Epithelial cell of esophagus (primary cell): ENCODE measurements around the gene CALY.
"Not testable (repeated sequence)": the region's sequence is repeated elsewhere in the genome, so short reads cannot be mapped to it uniquely, and the experiment has no call there.

ENCODE experiments used
- DNase-seq: peaks from one replicate; pipeline ENCODE4 v3.0.0; 2010; ENCODE audit warnings: low read depth
- H3K4me3 ChIP-seq: 2 replicates; pipeline ENCODE4 v1.5.1; 2011; ENCODE audit warnings: mild to moderate bottlenecking, low read length, control low read depth
- TF ChIP-seq, protein P1 (sequence below): IDR thresholded peaks from 2 replicates; pipeline ENCODE4 v1.5.1; 2011; ENCODE audit warnings: low read depth, mild to moderate bottlenecking, low read length, control low read depth, inconsistent platforms; ENCODE audit not compliant: insufficient read depth; ENCODE audit errors: missing control alignments

Gene CALY

DNA sequence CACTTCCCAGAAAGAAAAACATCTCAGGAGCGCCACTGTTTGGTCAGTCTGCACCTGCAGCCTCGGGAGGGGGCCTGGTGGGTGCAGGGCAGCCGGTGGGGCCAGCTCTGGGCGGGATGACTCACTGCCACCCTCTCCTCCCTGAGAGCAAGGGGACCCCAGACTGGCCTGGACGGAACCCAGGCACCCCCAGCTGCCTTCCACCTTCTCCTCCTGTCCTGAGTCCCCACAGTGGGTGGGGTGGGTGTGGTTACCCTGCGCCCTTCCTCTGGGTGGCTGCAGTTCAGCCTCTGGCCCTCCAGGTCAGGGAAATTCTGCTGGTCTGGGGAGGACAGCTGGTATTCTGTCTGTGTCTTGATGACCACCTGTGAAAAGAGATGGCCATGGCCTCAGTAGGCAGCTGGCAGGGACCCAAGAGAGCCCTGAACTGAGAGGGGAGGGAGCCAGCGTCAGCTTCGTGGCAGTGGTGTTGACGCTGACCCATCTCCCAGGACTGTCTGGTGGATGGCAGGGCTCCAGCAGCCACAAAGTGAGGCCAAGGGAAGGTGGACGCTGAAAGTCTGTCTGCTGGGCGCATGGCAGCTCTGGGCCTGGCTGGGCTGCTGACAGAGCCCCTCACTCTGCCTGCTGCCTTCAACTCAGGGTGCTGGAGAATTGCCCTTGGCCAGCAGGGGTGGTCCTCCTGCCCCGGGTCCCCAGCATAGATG is 8.9 kb downstream of the CALY start:
- H3K4me3 ChIP-seq = no peak overlapping the region
- TF ChIP-seq, protein P1, sequence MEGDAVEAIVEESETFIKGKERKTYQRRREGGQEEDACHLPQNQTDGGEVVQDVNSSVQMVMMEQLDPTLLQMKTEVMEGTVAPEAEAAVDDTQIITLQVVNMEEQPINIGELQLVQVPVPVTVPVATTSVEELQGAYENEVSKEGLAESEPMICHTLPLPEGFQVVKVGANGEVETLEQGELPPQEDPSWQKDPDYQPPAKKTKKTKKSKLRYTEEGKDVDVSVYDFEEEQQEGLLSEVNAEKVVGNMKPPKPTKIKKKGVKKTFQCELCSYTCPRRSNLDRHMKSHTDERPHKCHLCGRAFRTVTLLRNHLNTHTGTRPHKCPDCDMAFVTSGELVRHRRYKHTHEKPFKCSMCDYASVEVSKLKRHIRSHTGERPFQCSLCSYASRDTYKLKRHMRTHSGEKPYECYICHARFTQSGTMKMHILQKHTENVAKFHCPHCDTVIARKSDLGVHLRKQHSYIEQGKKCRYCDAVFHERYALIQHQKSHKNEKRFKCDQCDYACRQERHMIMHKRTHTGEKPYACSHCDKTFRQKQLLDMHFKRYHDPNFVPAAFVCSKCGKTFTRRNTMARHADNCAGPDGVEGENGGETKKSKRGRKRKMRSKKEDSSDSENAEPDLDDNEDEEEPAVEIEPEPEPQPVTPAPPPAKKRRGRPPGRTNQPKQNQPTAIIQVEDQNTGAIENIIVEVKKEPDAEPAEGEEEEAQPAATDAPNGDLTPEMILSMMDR = no peak
- DNase-seq = no peak

DNA sequence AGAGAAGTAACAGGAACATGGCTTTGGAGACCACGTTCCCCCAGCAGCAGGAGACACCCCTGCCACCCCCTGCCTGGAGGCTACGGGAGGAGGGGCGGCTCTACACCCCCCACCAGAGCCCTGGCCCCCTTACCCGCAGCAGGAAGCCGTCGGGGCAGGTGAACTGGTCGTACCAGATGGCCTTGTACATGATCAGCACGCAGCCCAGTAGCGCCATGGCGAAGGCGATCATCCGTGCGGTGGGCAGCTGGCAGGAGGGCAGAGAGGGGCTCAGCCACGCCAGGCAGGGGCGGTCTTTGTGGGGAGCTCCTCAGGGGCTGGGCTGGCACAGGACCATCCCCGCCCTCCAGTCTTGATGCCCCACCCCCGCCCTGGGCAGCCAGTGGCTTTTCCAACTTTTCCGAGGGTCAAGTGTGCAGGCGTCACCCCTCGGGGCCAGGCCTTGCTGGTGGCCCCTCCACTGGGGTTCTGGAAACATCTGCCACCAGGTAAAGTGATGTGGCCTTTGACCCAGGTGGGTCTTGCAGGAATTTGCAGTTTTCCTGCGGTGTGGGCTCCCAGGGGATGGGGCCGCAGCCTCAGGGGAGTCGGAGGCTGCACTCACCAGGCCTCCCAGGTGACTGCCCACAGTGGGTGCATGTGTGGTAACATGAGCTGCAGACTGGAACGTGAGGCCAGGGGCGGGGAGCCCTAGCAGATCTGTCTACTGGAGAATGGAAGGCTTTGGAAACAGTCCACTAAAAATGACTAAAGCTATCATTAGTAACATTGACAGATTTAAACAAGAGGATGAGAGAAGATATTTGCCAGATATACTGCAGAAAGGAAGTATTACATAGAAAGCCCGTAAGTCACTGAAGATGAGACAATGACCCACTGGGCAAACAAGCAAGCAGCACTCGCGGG is 9.7 kb downstream of the CALY start:
- TF ChIP-seq, protein P1 = no peak
- no peak for DNase-seq
- no peak overlapping the region for H3K4me3 ChIP-seq

DNA sequence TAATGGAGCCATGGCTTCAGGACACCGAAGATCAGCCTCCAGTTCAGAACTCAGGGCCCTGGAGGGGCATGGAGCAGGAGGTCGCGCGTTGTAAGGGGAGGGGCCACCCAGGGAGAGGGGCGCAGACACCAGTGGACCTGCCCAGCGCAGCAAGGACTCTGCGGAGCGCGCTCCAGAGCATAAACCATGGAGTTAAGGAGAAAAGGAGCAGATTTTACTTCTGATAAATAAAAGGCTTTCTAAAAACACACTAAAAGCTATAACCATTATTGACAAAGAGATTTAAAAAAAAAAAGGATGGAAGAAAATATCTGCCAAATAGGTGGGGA is 10.5 kb downstream of the CALY start:
- no peak for DNase-seq
- no peak overlapping the region for H3K4me3 ChIP-seq
- TF ChIP-seq, protein P1 = no peak

DNA sequence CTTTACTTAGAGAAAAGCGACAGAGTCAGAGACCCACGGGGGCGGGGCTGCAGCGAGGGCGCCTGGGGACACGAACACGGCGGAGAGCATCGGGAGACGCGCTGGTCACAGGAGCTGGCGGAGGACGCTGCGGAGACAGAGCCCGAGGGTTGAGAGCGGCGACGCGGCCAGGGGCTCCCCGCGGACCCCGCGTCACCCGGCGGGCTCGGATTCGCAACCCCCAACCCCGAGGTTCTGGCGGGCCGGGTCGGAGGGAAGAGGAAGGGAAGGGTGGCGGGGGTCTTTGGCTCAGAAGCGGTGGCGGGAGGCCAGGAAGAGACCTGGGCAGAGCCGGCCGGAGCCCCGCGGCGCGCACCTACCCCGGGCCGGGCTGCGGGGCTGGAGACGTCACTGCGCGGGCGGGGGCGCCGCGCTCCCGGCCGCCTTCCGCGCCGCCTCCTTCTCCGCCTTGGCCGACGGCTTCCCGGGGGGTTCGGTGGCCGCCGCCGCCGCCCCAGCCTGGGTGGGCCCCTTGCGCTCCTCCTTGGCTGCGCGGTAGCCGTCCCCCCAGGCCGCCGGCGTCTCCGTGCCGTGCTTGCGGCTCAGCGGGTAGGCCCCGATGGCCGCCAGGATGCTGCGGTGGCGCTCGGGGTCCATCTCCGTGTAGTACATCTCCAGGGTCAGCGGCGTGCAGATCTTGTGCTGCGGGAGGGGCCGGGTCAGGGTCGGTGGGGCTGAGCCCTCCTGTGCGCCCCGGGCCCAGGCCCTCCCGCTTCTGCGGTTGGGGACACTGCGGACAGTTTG is 11.1 kb downstream of the CALY start:
- no peak for DNase-seq
- H3K4me3 ChIP-seq = peak overlapping the region; percentile 24
- TF ChIP-seq, protein P1 = no peak

DNA sequence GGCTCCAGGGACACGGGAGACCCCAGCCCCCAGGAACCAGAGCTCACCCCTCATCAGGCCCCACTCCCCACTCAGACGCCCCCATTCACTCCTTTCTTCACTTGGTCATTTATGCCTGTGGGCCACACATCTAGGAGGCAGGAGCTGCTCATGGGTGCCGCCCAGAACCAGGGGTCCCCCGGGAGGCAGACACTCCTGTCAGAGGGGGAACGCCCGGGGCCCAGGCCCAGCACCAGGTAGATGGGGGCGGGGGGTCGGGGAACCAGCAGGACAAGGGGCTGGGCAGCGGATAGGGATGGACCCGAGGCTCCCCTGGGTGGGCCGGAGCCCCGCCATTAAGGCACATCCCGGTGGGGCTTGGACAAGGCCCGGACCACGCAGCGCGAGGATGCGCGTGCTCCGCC is 11.8 kb downstream of the CALY start:
- TF ChIP-seq, protein P1 = no peak
- DNase-seq = no peak
- H3K4me3 ChIP-seq = no peak overlapping the region

DNA sequence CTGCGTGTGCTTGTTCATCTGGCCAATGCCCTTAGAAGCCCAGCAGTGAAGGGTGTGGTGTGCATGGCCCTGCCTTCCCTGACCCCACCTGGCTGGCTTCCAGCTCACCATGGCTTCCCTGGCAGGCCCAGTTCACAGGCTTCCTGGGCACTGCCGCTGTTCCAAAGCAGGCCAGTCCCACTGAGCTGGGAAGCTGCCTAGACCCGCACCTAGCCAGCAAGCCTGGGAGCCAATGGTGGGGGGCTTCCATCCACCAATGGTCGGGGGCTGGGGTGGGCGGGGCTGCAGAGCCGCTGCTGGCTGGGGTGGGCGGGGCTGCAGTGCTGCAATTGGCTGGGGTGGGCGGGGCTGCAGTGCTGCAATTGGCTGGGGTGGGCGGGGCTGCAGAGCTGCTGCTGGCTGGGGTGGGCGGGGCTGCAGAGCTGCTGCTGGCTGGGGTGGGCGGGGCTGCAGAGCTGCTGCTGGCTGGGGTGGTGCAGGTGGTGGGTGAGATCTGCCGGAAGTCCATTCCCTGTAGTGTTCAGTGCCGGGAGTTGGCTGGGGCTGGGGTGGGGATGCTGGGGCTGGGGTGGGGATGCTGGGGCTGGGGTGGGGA is 12.4 kb downstream of the CALY start:
- TF ChIP-seq, protein P1 = no peak
- peak; percentile 59 for DNase-seq
- H3K4me3 ChIP-seq = no peak overlapping the region

DNA sequence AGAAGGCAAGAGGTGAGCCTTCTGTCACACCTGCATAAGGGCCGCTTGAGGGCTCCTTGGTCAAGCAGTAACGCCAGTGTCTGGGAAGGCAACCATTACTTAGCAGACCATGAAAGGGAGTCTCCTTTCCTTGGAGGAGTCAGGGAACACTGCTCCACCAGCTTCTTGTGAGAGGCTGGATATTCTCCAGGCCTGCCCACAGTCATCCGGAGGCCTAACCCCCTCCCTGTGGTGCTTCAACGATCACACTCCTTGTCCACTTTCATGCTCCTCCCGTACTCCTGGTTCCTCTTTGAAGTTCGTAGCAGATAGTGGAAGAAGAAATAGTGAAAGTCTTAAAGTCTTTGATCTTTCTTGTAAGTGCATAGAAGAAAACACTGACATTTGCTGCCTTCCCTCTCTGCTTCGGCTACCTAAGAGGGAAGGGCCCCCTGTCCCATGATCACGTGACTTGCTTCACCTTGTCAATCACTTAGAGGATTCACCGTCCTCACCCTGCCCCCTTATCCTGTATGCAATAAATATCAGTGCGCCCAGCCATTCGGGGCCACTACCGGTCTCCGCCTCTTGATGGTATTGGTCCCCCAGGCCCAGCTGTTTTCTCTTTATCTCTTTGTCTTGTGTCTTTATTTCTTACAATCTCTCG is 14.5 kb downstream of the CALY start:
- H3K4me3 ChIP-seq, DNase-seq: not testable (repeated sequence)

DNA sequence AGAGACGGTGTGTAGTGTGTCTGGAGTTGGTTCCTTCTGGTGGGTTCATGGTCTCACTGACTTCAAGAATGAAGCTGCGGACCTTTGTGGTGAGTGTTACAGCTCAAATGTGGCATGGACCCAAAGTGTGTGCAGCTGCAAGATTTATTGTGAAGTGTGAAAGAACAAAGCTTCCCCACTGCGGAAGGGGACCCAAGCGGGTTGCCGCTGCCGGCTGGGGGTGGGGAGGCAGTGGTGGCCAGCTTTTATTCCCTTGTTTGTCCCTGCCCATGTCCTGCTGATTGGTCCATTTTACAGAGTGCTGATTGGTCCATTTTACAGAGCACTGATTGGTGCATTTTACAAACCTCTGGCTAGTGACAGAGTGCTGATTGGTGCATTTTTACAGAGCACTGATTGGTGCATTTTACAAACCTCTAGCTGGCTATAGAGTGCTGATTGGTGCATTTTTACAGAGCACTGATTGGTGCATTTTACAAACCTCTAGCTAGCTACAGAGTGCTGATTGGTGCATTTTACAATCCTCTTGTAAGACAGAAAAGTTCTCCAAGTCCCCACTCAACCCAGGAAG is 15.8 kb downstream of the CALY start:
- not testable (repeated sequence) for H3K4me3 ChIP-seq, DNase-seq
